Endometrial microvascular endothelial cells (primary cell): Measurements from ENCODE around the gene RASAL3. TPM values are rescaled to one million over a fixed set of nuclear protein-coding genes. Genes with fewer than 3 reads are reported as not detected.
"Not testable (repeated sequence)": the region's sequence is repeated elsewhere in the genome, so short reads cannot be mapped to it uniquely, and the experiment has no call there.

Source experiments
- in situ Hi-C: cut with HindIII; loops from 2 replicates; pipeline ENCODE4 v1.10.0; 2017; ENCODE audit warnings: low sequenced_read_pairs, low pct_unique_long_range_greater_than_20kb; ENCODE audit errors: inconsistent ontology term
- total RNA-seq: library from RNA; depleted of rRNA; stranded (reverse); fragments of >200 nt; gene quantifications from one replicate; pipeline ENCODE4 v1.2.3, GENCODE V29; 2015; ENCODE audit errors: inconsistent ontology term

RASAL3 gene
- total RNA-seq, 1 donor from 2014 or later: 30.0 TPM

- in situ Hi-C loops: no loop called here
Observed at GRCh38 chr19:15424692-15425272, 39.6 kb downstream of the RASAL3 start.

DNA sequence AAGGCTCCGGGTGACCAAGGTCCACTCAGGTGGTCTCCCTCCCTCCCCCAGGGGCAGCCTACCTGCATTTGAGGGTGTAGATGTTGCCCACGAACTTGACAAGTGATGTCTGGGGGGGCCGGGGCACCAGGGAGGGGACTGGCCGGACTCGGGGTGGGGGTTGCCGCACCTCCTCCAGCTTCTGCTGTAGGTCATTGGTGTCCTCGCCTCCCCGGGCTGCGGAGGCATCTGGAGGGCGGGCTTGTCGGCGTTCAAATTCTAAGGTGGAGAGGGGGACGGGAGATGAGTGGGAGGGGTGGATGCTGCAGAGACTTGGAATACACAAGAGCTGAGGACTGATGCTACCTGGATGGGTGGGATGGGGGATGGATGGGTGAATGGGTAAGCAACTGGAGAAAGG lies 40.2 kb downstream of the RASAL3 start:
- in situ Hi-C loops: no loop called here

DNA sequence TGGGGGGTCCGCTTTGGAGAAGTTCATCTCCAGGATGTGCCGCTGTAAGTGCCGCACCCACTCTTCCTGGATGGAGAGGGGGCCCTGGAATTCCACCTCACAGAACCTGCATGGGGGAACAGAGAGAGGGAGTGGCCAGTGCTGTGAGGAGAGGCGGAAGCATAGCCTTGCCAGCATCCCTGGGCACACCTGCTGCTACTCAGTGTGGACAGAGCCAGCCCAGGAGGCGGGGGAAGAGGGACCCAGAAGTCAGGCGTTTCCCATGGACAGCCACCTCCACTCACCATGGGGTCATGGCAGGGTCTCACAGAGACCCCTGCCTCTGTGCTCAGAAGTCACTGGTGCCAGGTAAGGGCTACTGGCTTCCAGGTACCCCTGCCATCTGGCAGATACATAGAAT lies 41.2 kb downstream of the RASAL3 start:
- in situ Hi-C loops: no loop called here

DNA sequence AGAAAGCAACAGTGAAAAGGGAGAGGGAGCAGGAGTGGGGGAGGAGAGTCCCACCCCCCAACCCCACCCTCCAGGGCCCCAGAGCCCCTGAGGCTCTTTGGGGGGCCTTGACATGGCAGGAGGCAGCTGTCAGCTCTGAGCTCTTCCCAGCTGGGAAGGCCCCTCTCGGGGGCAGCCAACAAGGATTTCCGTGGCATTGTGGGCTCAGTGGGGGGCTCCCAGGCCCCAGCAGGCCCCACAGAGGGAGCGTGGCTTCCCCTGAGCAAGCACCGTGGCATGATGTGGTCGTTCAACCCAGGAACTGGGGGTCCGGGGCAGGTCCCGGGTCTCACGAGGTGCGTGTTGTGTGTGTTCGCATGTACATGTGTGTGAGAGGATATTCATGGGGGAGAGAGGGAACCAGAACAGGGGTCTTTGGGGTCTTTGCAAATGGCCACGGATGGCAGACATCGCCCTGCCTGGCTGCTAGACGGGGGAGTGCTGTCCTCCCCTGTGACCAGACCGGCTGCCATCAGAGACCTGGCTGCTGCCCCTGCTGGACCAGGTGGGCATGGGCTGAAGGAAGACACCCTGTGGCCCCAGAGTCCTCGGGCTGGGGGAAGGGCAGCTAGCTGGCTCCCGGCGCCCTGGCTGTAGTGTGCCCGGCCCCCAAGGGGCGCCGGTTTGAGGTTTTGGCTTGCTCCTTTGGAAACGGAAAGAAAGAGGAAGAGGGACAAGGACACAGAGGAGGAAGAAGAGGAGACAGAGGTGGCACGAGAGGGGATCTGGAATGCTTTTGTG lies 41.9 kb downstream of the RASAL3 start:
- in situ Hi-C loops: no loop called here

DNA sequence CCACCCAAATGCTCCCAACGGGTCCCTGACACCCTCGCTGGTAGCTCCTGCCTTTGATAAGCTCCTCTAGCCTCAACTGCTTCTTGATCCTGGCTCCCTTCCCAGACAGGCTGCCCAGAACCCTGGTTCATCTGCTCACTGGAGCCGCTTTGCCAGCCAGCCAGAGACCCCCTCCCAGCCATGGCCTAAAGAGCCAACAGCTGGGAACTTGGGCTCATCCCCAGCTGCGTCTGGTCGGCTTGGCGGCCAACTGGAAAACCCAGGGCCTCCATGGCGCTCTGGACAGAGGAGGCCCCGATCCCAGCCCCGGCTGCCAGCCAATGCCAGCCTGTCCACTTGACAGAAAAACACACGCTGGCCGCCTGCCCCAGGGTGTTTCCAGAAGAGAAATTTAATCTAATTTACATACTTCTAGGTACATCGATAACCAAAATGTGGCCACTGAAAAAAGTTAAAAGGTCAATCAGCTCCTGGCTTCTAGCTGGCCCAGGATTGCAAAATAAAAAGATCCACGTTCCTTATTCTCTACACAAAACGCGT lies 42.6 kb downstream of the RASAL3 start:
- in situ Hi-C loops: no loop called here

- in situ Hi-C loops: no loop called here
Observed at GRCh38 chr19:15421136-15421695, 43.1 kb downstream of the RASAL3 start.

DNA sequence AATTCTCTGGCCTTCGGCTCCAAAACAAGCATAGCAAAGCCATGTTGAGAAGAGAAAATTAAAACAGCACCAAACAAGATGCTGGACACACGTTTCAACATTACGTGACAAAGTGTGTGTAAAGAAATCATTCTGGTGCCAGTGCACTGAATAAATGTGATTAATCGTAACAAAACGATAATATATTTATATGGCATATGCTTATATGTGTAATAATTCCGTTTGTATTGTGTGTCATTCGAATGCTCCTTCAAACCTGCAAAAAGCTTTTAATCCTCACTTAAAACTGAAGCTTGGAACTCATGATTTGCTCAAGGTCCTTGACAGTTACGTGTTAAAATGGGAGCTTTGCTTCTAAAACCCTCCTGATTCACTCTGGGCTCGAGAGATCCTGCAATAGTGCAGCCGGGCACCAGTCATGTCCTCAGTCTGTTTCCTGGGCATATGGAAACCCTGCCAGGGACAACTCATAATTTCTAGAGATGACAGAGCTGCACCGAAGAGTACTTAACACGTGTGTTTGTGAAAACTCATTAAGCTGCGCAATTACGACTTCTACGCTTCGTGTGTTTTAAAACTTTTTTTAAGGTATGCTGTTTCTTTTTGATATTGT lies 44.8 kb downstream of the RASAL3 start:
- in situ Hi-C loops: no loop called here

- in situ Hi-C loops: no loop called here
Observed at GRCh38 chr19:15418579-15419412, 45.5 kb downstream of the RASAL3 start, which contains the start of gene AKAP8L. Gene AKAP8L (minus strand): TSS chr19:15418988. CDS start chr19:15418923, 65 bp downstream.

DNA sequence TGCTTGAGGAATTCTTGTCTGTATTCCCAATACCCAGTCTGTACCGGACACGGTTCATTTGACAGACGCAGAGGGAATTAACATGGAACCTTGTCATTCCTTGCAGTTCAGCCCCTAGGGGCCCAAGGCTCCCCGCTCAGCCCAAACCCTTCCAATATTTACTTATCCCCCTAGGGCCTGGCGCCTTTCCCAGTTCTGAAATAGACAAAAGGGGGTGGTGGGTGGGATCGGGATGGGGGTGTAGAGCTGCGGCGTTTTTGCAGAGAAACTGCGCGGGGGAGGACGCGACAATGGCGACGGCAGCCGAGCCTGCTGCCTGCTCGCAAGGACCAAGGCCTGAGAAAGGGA lies 46.1 kb downstream of the RASAL3 start:
- in situ Hi-C loops: no loop called here

GRCh38 chr19:15417699-15418098 lies 46.6 kb downstream of the RASAL3 start:
- in situ Hi-C loops: no loop called here

GRCh38 chr19:15412832-15413231 lies 51.5 kb downstream of the RASAL3 start:
- in situ Hi-C loops: no loop called here

DNA sequence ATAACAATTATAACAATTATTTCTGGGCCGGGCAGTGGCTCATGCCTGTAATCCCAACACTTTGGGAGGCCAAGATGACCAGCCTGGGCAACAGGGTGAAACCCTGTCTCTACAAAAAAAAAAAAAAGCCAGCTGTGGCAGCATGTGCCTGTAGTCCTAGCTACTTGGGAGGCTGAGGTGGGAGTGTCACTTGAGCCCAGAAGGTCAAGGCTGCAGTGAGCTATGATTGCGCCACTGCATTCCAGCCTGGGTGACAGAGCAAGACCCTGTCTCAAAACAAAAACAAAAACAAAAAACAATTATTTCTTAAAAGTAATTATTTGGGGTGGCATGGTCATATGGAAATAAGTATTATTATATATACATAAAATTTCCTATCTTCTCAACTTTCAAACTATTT lies 53.0 kb downstream of the RASAL3 start:
- in situ Hi-C loops: not testable (repeated sequence)

DNA sequence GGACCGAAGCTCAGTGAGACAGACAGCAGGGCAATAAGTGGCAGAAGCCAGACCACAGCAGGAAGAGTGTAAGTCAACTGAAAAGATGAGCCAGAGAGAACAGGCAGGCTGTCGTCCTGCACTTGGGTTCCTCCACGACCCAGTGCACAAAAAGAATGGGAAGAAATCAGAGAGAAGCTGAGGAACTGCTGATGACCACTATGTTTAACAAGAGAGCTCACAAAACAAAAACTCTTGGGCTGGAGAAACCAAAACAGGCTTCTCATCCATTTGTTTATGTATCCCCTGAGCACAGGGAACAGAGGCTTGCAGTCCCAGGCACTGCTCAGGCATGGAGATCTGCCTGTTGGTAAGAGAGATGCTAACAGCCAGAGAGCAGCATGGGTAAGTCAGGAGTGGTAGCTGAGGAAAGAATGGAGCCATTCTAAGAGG lies 59.5 kb downstream of the RASAL3 start:
- in situ Hi-C loops: no loop called here

DNA sequence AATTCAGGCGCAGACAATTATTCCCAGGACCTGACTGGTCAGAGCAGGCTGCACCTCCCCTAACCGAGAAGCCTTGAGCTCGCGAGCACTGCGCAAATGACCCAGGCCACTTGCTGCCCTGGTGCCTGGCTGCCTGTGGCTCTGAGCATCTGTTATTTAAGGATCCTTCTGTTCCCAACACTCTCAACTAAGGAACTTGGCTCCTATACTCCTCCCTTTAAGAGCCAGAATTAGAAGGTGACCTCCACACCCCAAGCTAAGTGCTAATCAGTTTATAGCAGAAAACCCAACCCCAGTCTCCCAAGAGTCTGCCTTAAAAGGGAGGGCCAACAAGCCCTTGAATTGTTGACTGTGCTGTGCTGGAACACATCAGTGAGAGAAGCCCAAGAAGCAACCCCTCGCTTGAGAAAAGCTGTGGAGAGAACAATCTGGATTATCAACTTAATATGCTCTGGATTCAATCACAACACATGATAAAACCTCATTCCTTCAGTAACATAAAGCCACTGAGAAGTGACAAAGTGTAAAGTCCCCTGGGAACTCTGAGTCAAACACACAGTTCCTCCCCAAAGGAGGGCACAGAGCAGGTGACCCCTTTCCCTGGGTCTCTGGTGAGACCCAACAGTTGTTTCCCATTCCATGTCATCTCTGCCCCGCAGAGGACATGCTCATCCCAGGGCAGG lies 60.1 kb downstream of the RASAL3 start:
- in situ Hi-C loops: no loop called here

GRCh38 chr19:15403151-15403531 lies 61.2 kb downstream of the RASAL3 start:
- in situ Hi-C loops: no loop called here

GRCh38 chr19:15402411-15403150 lies 61.8 kb downstream of the RASAL3 start:
- in situ Hi-C loops: no loop called here
